Neural crest cell (in vitro differentiated cells): Measurements from ENCODE around the gene TTC1. TPM values are rescaled to one million over a fixed set of nuclear protein-coding genes. Genes with fewer than 3 reads are reported as not detected.
"Not testable (repeated sequence)": the region's sequence is repeated elsewhere in the genome, so short reads cannot be mapped to it uniquely, and the experiment has no call there.

Experiments
- DNase-seq: peaks from one replicate; pipeline ENCODE4 v3.0.0; 2021; ENCODE audit warnings: low read depth, mixed read lengths, low spot score
- H3K27ac Mint-ChIP-seq: one replicate; pipeline ENCODE4 v1.8.0; 2021; ENCODE audit warnings: mild to moderate bottlenecking, mixed read lengths; ENCODE audit not compliant: unreplicated experiment
- H3K27me3 Mint-ChIP-seq: 2 replicates; pipeline ENCODE4 v1.8.0; 2021; ENCODE audit warnings: low read depth, mild to moderate bottlenecking, mixed read lengths
- H3K36me3 Mint-ChIP-seq: 2 replicates; pipeline ENCODE4 v1.8.0; 2021; ENCODE audit warnings: low read depth, mild to moderate bottlenecking, mixed read lengths
- H3K4me1 Mint-ChIP-seq: 2 replicates; pipeline ENCODE4 v1.8.0; 2021; ENCODE audit warnings: mixed read lengths
- H3K4me3 Mint-ChIP-seq: one replicate; pipeline ENCODE4 v1.8.0; 2021; ENCODE audit warnings: mild to moderate bottlenecking, mixed read lengths
- H3K9me3 Mint-ChIP-seq: 2 replicates; pipeline ENCODE4 v1.8.0; 2021; ENCODE audit warnings: mixed read lengths
- CTCF ChIP-seq: fragments of 200-600 bp; sonication (generic); conservative IDR thresholded peaks from 2 replicates; pipeline ENCODE4 v1.5.0; 2021; ENCODE audit warnings: antibody characterized with exemption, mild to moderate bottlenecking
- total RNA-seq: library from RNA; stranded (reverse); gene quantifications from 2 replicates; pipeline ENCODE4 v1.2.1, GENCODE V29; 2021

Gene TTC1
- total RNA-seq, 1 donor from 2014 or later: 48.0 TPM

GRCh38 chr5:159965031-159965837 lies 43.7 kb upstream of the TTC1 start:
- Mint-ChIP-seq H3K27ac (no peak overlapping the region), H3K4me3 (no peak overlapping the region), H3K27me3 (peaks cover 49% of the 10 kb centered on the region), H3K4me1 (peaks cover 10% of the 10 kb centered on the region), H3K36me3 (no peaks in the 10 kb centered on the region), H3K9me3 (no peaks in the 10 kb centered on the region)
- peak; percentile 70 for TF ChIP-seq CTCF
- DNase-seq: peak; percentile 57

GRCh38 chr5:159965838-159966128 lies 43.2 kb upstream of the TTC1 start:
- not testable (repeated sequence) for H3K4me1 Mint-ChIP-seq, H3K36me3 Mint-ChIP-seq, H3K9me3 Mint-ChIP-seq, H3K27ac Mint-ChIP-seq, H3K4me3 Mint-ChIP-seq, DNase-seq
- peaks cover 55% of the 10 kb centered on the region for H3K27me3 Mint-ChIP-seq

- no peak overlapping the region for H3K4me3 Mint-ChIP-seq
- H3K9me3 Mint-ChIP-seq: no peaks in the 10 kb centered on the region
- no peak overlapping the region for H3K27ac Mint-ChIP-seq
- H3K4me1 Mint-ChIP-seq: peaks cover 6% of the 10 kb centered on the region
- no peak for TF ChIP-seq CTCF
- DNase-seq: no peak
- H3K27me3 Mint-ChIP-seq: peaks cover 87% of the 10 kb centered on the region
- H3K36me3 Mint-ChIP-seq: peaks cover 2% of the 10 kb centered on the region
Measured at GRCh38 chr5:159969966-159970365, 39.0 kb upstream of the TTC1 start.

- H3K9me3 Mint-ChIP-seq: no peaks in the 10 kb centered on the region
- DNase-seq: no peak
- H3K27ac Mint-ChIP-seq: no peak overlapping the region
- peaks cover 6% of the 10 kb centered on the region for H3K4me1 Mint-ChIP-seq
- H3K36me3 Mint-ChIP-seq: peaks cover 2% of the 10 kb centered on the region
- H3K27me3 Mint-ChIP-seq: peaks cover 88% of the 10 kb centered on the region
- H3K4me3 Mint-ChIP-seq: peak overlapping the region; percentile 25
- no peak for TF ChIP-seq CTCF
Measured at GRCh38 chr5:159971038-159971437, 37.9 kb upstream of the TTC1 start.

GRCh38 chr5:159971514-159971913 lies 37.4 kb upstream of the TTC1 start:
- DNase-seq: no peak
- H3K9me3 Mint-ChIP-seq: no peaks in the 10 kb centered on the region
- TF ChIP-seq CTCF: no peak
- H3K4me3 Mint-ChIP-seq: peak overlapping the region; percentile 25
- H3K4me1 Mint-ChIP-seq: peaks cover 6% of the 10 kb centered on the region
- peaks cover 88% of the 10 kb centered on the region for H3K27me3 Mint-ChIP-seq
- H3K36me3 Mint-ChIP-seq: peaks cover 2% of the 10 kb centered on the region
- H3K27ac Mint-ChIP-seq: no peak overlapping the region

- peak; percentile 17 for DNase-seq
- TF ChIP-seq CTCF: no peak
- H3K4me1 Mint-ChIP-seq: peaks cover 6% of the 10 kb centered on the region
- peaks cover 88% of the 10 kb centered on the region for H3K27me3 Mint-ChIP-seq
- no peaks in the 10 kb centered on the region for H3K9me3 Mint-ChIP-seq
- no peak overlapping the region for H3K27ac Mint-ChIP-seq
- H3K4me3 Mint-ChIP-seq: no peak overlapping the region
- peaks cover 2% of the 10 kb centered on the region for H3K36me3 Mint-ChIP-seq
Measured at GRCh38 chr5:159971931-159972461, 36.9 kb upstream of the TTC1 start.
